ENCODE measurements around the gene RIIAD1. TPM values are rescaled to one million over a fixed set of nuclear protein-coding genes. Genes with fewer than 3 reads are reported as not detected.
"Not testable (repeated sequence)": the region's sequence is repeated elsewhere in the genome, so short reads cannot be mapped to it uniquely, and the experiment has no call there.

The RIIAD1 gene
- total RNA-seq, 1 donor from 2014 or later, result 7.8 TPM

DNA sequence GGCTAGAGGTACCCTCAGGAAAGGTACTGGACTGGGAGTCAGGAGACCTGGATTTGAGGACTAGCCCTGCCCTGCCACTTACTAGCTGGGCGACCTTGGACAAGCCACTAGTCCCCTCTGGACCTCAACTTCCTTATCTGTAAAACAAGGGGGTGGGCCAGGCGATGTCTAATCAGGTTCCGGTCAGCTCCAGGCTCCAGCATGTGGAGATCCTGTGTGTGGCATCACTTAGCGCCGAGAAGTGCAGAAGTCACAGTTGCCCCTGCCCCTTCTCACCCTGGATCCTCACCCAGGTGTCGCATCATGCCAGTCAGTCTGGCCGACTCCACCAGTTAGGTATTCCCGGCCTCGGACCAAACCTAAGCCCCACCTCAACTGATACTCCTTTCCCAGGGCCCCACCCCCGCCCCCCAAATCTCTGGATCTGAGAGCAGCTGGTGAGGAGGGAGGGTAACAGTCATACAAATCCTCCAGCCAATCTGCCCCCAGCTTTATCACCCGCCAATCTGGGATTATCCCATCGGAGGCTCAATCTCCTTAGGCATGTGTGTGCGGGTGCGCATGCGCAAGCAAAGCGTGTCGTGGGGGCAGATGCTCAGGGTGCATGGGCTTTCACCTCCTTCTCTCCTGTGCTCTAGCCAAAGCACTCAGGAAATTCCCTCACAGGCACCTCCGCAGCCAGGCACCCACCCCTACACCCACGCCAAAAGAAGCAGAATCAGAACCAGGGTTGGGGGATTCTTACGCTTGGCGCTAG lies 10.1 kb upstream of the RIIAD1 start:
- peak; percentile 47 for DNase-seq

- DNase-seq, result no peak
These were observed 9.4 kb upstream of the RIIAD1 start for GRCh38 chr1:151711951-151712350.

DNA sequence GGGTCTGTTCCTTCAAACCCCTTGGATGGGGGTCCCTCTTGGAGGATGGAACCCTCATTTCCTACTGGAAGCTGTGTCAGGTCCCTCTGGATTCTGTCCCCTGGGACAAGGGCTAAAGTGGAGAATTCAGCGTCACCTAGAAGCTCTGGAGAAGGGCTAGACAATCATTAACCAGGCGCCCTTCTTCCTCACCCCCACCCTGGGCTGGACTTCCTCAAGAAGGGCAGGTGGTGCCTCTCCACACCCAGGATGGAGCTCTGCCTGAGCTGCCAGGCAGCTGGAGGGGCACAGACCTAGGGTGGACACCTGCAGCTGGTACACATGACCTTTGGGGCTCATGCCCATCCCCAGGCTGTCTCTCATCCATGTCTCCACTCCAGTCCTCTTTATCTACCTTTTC lies 8.3 kb upstream of the RIIAD1 start:
- DNase-seq, result no peak

- DNase-seq, result no peak
These were observed 7.4 kb upstream of the RIIAD1 start for GRCh38 chr1:151713874-151714273.

- no peak for DNase-seq
These were observed 6.2 kb upstream of the RIIAD1 start for GRCh38 chr1:151714820-151715725.

- DNase-seq, result no peak
These were observed 5.5 kb upstream of the RIIAD1 start for GRCh38 chr1:151715726-151716404.

DNA sequence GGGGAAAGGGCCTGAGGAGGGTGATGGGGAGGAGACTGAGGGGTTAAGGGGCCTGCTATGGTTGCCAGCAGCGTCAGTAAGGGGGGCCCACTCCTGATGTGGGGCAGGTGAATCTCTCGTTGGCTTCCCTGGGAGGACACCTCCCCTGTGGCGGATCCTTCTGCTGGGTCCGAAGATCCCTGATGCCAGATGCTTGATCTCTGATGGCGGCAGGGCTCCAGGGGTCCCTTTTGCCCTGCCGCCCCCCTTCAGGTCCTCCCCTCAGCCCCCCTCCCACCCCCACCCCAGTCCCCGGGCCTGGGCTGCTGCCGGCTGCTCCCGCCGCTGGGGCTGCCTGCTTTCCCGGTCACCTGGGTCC lies 4.9 kb upstream of the RIIAD1 start:
- DNase-seq, result no peak

GRCh38 chr1:151716771-151717631 lies 4.3 kb upstream of the RIIAD1 start, which contains the start of gene CELF3:
Gene CELF3 (minus strand): TSS chr1:151716803. CDS start chr1:151716020, 783 bp downstream.
- DNase-seq, result peak; percentile 80

DNA sequence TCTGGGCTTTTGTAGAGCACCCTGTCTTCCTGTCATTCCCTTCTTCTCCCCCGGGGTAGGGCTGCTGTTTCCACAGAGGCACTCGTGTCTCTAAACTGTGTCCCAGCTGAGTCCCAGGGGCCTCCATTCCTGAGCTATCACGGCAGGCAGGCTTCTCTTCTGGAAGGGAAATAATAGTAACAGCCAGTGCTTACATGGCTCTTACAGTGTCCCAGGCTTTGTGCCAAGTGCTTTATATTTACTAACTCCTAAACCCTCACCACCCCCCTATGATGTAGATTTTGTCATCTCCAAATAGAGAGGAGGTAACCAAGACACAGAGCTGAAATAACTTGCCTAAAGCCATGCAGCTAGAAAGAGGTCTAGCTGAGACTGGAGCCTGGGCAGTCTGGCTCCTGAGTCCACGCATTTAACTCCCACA lies 3.3 kb upstream of the RIIAD1 start:
- no peak for DNase-seq

- DNase-seq, result no peak
These were observed 2.7 kb upstream of the RIIAD1 start for GRCh38 chr1:151718666-151719065.

DNA sequence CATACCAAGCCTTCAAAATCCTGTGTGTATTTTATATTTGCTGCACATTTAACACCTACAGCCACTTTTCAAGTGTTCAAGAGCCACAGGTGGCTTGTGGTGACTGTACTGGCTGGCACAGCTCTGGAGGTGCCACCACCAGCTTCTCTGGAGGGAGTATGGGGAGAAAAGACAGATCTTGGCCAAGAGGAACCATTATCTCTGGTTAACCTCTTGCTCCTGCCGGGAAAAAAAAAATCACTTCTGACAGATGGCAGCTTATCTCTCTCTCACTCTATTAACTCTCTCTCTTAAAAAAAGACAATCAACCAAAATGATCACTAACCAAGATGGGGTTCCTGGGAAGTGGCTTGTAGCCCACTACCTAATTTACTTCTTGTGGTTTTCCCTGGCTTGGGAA lies 1.2 kb upstream of the RIIAD1 start:
- no peak for DNase-seq

- DNase-seq, result no peak
These were observed 768 bp upstream of the RIIAD1 start for GRCh38 chr1:151720554-151720953.

DNA sequence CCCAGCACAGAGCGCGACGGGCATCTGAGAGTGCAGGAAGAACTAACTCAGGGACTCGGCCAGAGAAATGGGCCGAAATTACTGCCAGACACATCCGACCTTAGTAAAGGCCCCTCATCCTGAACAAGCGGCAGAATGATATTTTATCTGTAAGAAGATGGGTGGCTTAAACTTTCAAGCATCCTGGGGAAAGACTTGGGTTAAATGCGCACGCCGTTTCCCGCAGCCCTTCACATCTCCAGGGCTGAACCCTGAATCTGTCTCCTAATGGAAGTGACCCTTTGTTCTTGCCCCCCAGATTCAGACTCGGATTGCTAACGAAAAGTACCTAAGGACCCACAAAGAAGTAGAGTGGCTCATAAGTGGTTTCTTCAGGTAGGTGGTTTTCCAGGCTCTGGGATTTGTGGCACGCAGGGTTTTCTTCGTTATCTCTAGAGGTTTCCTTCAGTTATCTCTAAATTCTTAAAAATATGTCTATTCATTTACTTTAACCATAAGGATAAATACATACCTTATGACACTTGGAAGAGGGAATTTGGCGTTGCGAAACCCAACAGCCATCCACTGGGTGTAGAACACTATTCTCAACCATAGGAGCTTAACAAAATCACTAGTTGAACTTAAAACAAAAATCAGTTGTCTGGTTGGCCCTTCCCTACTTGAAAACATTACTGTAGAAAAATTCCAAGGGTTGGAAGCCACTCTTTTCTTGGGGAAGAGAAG lies 627 bp downstream of the RIIAD1 start:
- no peak for DNase-seq

GRCh38 chr1:151723726-151724370 lies 2.5 kb downstream of the RIIAD1 start:
- DNase-seq, result no peak

- DNase-seq, result peak; percentile 89
These were observed 7.1 kb downstream of the RIIAD1 start for GRCh38 chr1:151728151-151729054.

GRCh38 chr1:151729157-151729965 lies 8.0 kb downstream of the RIIAD1 start:
- no peak for DNase-seq

- DNase-seq, result no peak
These were observed 8.6 kb downstream of the RIIAD1 start for GRCh38 chr1:151729966-151730291.

DNA sequence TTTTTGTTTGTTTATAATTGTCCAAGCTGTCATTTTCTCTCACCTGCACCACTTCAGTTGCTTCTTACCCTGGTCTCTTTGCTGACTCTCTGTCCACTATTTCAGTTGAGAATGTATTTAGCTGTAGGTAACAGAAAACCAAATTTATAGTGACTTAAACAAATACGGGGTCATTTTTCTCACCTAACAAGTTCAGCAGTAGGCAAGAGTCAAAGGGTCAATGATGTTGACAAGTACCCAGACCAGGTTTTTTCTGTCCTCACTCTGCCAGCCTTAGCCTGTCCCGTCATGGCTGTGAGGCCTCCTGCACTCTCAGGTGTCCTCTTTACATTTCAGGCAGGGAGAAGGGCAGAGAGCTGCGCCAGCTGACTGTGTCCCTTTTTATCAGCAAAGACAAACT lies 11.8 kb downstream of the RIIAD1 start:
- DNase-seq, result no peak

- not testable (repeated sequence) for DNase-seq
These were observed 12.7 kb downstream of the RIIAD1 start for GRCh38 chr1:151733995-151734394.

All from occipital lobe (tissue), 2 donors.